HG02763 (cell line): ENCODE measurements around the gene EMID1.
"Not testable (repeated sequence)": the region's sequence is repeated elsewhere in the genome, so short reads cannot be mapped to it uniquely, and the experiment has no call there.

Experiments
- ATAC-seq: cut with Tn5 transposase; IDR thresholded peaks from one replicate; pipeline ENCODE4 v1.9.1; 2021; ENCODE audit warnings: mild to moderate bottlenecking, moderate library complexity; ENCODE audit not compliant: unreplicated experiment

Gene EMID1

DNA sequence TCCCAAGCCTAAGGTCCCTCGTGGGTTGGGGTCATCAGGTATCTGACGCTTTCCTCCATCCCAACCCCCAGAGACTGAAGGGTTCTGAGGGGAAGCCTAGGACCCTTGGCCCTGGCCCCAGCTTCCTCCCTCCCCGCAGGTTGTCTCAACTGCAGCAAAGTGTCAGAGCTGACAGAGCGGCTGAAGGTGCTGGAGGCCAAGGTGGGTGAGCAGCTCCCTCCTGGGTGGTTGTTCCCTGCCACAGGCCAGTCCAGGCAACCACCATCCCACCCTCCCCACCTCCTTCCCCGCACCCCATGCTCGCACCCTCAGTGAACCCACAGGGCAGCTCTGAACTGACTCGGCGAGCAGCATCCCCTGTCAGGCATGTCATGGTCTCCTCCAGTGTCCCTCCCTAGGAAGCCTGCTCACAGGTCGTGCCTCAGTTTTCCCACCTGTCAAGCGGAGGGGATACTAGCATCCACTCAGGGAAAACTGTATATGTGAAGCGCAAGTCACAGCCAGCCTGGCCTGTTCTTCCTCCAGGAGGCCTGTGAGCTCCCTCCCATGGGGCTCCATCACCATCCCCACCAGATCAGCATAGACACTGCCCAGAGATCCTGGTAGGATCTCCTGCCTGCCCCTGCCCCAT is 20.8 kb downstream of the EMID1 start:
- no peak for ATAC-seq

DNA sequence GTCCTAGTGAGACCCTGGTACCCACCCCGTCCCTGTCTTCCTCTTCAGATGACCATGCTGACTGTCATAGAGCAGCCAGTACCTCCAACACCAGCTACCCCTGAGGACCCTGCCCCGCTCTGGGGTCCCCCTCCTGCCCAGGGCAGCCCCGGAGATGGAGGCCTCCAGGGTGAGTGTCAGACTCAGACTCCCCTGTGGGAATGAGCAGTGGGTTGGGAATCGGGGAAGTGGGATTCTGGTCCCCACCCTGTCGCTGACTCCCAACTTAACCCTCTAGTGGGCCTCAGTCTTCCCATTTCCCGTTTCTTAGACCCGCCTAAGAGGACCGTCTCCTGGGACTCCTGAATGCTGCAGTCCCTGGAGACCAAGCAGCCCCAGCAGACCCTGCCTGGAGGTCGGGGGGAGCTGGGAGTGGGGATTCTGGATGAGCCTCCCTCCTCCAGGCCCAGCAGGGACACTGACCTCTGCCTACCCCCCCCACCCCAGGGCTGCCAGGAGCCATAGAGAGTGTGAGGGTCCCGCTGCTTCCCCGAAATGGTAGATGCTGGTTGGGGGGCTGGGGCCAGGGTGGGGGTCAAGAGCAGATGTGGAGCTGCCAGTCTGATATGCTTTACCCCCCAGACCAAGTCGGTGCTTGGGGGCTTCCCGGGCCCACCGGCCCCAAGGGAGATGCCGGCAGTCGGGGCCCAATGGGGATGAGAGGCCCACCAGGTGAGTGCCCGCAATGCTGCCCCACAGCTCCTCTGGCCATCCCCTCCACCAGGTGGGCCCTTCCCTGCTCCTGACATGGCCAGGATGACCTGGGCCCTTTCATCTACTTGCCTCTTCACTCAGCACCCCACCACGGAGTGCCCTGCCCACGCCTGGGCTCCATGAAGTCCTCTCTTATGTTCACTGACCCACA is 25.5 kb downstream of the EMID1 start:
- ATAC-seq, result no peak

DNA sequence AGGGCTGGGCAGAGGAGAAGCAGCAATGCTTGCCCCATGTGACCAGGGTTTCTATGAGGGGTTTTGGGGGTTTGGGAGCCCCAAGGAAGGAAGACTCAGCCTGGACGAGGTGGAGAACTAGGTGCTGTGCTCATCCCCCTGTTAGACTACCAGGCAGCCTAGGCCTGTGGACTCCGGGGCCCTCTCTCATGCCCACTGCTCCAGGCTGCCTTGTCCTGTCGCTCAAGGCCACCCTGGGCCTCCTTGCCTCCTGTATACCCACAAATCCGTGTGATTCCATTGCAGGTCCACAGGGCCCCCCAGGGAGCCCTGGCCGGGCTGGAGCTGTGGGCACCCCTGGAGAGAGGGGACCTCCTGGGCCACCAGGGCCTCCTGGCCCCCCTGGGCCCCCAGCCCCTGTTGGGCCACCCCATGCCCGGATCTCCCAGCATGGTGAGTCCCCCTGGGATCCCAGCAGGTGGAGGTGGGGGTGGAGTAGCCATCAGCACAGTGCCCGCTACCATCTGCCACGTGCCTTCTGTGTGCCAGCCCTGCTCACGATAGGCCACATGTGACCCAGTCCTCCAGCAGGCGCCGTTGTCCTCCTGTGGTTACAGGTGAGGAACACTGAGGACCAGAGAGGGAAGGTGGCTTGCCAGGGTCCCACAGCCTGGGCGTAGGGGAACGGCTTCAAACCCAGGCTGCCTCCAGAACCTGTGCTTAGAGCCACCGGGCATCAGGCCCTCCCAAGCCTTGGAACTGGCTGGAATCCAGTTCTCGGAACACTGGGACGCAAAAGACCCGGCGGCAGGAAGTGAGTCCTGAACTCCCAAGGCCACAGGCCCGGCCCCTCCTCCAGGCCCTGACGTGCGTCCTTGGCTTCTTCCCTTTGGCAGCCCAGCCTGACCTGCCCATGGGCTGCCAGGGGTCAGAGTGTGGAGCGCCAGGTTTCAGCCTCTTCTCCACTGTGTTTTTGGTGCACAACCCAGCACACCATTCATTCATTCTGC is 26.6 kb downstream of the EMID1 start:
- ATAC-seq, result no peak

DNA sequence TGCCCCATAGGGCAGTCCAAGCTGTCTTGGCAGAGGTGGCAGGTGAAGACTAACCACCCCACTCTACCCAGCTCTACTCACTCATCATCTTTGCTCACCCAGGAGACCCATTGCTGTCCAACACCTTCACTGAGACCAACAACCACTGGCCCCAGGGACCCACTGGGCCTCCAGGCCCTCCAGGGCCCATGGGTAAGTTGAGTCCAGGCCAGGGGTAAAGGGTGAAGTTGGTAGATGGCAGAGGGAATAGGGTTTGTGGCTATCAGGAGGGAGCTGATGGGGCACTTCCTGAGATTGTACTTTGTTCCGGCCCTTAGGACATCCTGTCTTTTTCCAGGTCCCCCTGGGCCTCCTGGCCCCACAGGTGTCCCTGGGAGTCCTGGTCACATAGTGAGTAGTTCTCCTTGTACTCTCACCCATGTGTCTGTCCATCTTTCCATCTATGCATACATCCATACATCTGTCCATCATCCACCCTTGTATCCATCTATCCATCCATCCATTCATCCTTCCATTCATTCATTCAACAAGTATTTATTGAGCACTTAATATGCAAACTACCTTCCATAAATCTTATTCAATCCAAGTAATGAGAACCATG is 27.7 kb downstream of the EMID1 start:
- no peak for ATAC-seq

DNA sequence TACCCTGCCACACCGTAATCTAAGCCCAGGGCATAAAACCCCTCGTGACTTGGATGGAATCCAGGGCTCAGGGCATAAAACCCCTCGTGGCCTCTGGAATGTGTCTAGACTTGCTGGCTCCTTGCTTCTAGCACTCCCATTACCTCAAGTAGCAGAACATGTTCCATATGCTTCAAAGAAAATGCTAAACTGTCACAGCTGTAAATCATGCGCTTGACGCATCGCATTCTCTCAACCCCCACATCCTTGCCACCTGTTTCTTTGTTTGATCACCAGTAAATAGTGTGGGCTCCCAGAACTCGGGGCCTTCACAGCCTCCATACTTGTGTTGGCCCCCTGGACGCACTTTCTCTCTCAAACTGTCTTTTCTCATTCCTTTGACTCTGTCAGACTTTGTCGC is 34.8 kb downstream of the EMID1 start:
- ATAC-seq, result not testable (repeated sequence)

DNA sequence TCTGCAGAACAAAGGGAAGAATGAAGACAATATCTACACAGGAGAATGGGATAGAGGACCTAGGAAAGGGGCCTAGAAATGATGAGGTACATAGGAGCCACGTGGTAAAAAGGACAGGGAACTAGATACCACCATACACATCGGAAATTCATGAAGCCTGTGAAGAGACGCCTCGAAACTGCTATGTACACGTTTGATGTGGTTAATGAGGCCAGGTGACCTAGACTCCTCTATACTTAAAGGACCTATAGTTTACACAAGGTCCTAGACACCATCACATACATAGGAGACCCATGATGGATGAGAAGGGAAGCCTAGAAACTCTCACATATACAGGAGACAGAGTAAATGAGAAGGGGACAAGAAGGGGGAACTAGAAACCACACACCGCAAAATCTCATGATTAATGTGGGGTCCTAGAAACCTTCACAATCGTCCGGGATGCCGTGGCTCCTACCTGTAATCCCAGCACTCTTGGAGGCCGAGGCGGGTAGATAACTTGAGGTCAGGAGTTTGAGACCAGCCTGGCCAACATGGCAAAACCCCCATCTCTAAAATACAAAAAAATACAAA is 38.3 kb downstream of the EMID1 start:
- no peak for ATAC-seq

DNA sequence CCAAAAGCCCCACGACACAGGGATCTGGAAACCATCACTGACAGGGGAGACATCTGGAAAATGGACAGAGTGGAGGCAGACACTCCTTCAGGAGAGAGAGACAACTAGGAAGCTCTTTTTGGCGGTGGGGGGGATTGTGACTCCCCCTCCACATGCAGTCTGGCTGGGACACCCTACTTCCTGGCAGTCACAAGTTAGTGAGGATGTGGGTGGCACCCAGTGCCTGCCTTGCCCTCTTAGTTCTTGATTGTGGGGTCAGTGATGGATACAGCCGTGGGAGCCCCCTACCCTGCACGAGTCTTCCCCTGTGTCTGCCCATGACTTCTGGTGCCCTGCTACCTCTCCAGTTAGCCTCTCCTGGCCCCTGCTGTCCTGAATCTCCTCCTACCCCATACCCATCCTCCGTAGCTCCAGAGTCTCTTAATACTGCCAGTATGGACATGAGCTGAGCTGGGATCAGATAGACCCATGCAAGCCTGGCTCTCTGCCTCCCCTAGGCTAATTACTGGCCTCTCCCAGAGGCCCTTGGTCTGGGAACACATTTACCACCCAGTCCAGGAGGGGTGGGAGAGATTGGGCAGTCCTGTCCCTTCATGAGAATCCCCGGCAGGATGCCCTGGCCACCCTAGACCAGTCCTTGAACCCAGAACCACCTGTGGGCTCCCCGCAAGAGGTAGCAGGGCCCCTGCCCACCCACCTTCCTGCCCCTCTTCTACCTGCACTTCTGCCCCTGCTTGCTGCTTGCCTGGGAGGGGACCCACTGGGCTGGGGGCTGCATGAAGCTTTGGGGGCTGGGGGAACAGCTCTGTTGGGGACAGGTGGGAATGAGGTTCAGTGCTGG is 39.3 kb downstream of the EMID1 start:
- no peak for ATAC-seq

DNA sequence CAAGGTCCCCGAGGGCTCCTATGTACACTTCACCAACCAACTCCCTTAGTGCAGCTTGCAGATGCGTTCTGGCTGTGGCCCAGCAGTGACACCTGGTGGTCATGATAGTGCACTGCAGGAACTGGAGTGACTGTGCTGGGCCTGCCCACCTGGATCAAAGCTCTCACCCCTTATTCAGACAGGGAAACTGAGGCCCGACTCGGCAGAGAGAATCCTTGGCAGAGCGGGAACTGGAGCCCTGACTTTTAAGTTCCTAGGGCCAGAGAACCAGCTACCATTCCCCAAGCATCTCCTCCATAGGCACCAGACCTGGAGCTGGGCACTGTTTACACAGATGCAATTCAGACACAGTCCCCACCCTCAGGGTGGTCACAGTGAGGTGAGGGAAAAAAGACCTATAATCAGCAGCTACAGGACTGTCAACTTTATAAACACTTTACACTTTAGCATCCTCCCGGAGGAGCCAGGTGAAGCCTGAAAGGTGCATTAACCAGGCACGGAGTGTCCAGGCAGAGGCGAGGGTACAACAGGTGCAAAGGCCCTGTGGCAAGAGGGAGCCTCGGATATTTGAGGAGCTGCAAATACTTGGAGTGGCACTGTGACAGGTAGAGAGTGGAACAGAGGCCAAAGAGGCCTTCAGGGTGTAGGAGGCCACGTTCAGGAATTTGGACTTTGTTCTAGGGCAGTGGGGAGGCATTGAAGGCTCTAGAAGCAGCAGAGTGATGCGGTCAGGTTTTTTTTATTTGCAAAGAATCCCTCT is 40.1 kb downstream of the EMID1 start:
- peak; percentile 50 for ATAC-seq

DNA sequence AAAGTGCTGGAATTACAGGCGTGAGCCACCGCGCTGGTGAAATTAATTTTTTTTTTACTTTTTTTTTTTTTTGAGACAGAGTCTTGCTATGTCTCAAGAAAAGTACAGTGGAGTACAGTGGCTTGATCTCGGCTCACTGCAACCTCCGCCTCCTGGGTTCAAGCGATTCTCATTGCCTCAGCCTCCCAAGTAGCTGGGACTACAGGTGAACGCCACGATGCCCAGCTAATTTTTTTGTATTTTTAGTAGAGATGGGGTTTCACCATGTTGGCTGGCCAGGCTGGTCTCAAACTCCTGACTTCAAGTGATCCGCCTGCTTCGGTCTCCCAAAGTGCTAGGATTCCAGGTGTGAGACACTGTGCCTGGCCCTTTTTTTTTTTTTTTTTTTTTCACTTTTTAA is 42.2 kb downstream of the EMID1 start:
- ATAC-seq, result not testable (repeated sequence)

DNA sequence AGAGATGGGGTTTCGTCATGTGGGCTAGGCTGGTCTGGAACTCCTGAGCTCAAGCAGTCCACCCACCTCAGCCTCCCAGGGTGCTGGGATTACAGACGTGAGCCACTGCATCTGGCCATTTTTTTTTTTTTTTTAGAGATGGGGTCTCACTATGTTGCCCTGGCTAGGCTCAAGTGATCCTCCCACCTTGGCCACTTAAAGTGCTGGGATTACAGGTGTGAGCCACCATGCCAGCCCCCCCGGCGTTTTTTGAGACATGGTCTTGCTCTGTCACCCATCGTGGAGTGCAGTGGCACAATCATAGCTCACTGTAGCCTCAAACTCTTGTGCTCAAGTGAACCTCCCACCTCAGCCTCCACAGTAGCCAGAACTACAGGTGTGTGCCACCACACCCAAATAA is 45.6 kb downstream of the EMID1 start:
- ATAC-seq, result no peak

DNA sequence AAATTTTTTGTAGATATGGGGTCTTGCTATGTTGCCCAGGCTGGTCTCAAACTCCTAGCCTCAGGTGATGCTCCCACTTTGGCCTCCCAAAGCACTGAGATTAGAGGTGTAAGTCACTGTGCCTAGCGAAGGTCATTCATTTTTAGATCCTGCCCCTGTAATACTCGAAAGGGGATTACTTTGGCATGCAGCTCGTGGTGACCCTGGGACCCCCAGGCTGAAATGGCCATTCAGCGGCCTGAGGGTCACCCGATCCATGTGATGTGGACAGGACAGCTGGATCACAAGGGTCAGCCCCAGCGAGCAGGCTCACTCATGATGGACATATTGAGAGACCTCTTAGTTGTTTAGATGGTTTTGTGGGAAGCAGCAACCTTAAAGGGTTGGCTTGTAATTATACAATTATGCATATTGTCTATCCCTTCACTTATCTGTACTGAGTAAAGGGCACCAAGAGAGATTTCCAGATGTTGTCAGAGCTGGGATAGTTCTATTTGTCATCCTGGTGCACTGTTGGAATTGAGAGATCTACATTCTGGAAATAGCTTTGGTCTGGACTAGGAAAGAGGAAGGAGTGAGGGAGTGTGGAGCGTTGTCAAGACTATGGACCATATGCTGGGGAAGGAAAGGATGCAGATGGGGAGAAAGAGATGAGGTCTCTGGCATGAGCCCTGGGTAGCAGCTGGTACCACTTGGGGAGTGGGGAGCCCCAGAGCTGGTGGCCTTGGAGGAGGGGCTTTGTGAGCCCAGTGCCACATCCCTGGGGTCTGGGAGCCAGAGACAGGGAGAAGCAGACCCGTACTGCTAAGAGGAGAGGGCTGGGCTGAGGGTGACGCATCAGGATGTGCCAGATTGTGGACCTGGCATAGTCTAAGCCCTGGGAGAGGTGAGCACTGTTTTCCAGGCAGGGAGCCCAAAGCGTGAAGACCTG is 46.5 kb downstream of the EMID1 start:
- no peak for ATAC-seq

DNA sequence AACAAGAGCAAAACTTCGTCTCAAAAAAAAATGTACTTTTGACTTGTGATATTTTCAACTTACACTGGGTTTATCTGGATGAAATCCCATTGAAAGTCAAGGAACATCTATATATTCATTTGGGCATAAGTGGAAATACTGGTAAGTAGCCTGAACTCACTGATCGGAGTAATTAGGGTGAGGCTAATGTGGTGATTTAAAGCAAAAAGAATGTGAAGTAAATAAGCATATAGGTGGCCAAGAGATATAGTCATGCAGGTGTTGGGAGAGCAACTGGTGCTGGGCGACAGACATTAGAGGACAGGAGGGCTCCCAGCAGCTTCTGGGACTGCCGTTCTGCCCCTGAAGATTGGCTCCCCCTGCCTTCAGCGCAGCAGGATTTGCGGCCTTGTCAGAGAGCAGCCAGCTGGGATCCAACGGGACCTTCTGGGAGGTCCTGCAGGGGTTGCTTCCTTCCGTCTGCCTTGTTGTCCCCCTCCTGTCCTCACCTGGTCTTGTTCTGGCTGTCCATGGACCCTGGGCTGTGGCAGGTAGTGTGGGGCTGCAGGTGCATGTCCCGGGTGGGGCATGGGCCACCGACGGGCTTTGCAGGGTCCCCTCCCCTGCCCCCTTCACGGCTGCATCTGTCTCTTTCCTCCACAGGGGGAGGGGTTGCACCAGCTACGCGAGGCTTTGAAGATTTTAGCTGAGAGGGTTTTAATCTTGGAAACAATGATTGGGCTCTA is 48.0 kb downstream of the EMID1 start:
- ATAC-seq, result no peak

DNA sequence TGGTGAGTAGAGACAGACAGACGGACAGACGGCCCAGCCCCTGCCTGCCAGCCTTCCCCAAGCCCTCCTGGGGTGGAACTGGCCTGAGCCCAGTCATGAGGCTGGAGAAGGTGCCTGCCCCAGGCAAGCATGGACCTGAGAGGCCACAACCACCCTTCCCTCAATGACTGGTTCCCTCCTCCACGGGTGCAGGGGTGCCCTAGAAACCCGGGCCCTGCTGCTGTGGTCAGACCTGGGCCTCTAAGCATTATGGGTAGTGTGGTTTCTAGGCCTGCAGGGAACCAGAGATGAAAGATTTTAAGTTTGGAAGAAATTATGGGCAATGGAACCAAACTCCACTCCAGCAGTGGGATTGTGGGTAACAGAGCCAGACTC is 48.6 kb downstream of the EMID1 start:
- ATAC-seq, result no peak

DNA sequence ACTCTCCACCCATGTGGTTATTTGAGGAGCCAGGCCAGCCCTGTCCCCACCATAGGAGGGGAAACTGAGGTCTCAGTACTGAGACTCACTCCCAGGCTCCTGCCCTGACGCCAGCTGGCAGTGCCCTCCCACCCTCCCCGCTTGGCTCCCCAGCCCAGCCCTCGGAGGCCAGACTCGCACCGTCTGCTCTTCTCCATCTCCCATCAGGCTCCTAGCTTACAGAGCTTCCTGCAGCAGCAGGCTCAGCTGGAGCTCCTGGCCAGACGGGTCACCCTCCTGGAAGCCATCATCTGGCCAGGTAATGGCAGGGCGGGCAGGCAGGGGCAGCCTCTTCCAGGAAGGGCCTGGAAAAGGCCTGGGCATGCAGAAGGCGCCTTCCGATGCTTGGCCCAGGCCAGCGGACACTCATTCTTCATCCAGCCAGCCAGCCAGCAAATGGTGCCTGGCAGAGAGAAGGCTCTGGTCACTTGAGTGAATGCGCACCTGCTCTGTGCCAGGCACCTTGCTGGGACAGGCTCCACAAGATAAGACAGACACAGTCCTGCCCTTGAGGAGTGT is 49.4 kb downstream of the EMID1 start:
- no peak for ATAC-seq

DNA sequence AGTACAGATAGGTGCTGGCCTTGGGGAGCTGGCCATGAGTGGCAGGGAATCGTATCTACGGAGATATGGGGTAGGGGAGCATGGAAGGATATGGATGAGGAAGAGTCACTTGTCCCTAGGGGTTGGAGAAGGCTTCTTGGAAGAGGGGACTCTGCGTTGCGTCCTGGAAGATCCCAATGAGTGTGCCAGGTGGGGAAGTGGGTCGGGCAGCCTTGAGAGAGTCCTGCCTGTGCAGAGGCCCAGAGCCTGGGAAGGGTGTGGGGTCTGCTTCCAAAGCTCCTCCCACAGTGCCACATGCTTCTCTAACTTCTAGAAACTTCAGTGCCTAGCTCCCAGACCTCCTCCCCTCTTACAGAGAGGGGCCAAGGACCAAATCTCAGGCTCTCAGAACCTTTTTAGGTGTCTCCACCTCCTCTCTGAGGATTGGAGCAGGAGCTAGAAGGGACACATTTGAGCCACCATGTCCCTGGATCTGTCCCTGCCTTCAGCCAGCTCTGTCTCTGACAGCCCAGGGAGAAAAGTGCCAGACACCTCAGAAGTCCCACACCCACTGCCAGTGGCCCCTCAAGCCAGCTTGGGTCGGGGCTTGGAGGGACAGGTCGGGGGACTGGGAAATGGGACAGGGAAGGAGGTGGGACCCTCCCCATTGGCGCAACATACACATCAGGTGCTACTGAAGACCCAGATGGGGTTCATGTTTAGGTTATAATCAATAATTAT is 51.1 kb downstream of the EMID1 start:
- no peak for ATAC-seq

DNA sequence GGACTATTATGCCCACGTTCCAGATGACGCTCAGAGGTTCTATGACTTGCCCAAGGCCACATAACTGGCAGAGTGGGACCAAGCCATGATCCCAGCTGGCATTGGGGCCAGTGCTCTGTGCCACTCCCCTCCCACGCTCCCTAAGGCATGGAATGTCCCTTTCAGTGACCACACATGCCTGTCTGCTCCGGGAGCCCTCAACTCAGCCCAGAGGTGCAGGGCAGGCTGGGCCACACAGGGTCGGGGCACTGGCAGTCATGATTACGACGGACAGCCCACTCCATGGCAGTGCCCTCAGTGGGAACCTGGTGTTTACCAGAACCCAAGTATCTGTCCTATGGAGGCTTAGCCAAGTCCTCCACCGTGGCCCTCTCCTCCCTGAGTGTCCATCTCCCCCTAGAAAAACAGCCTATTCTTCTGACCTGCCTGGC is 52.1 kb downstream of the EMID1 start:
- no peak for ATAC-seq
